K562 (cell line): ENCODE results near the gene INSIG1. TPM values are rescaled to one million over a fixed set of nuclear protein-coding genes. Genes with fewer than 3 reads are reported as not detected.
A peak's percentile ranks its signal among the peaks of the same experiment; 100 is the strongest.

Experiments used
- BDP1 ChIP-seq: IDR thresholded peaks from 3 replicates; pipeline ENCODE4 v1.6.1; 2011; ENCODE audit not compliant: insufficient read length, insufficient read depth
- EP400 ChIP-seq: fragments of 450-650 bp; IDR thresholded peaks from 2 replicates; pipeline ENCODE4 v1.6.1; 2017; ENCODE audit warnings: antibody characterized with exemption, mild to moderate bottlenecking, moderate library complexity
- GATAD2B ChIP-seq: fragments of 450-650 bp; IDR thresholded peaks from 2 replicates; pipeline ENCODE4 v1.6.1; 2017; ENCODE audit warnings: mild to moderate bottlenecking, borderline replicate concordance
- HNRNPL ChIP-seq: fragments of 200-400 bp; formaldehyde crosslinking; IDR thresholded peaks from 2 replicates; pipeline ENCODE4 v1.6.1; 2017; ENCODE audit warnings: low read depth, mild to moderate bottlenecking, low read length
- L3MBTL2 ChIP-seq: fragments of 450-650 bp; IDR thresholded peaks from 2 replicates; pipeline ENCODE4 v1.6.1; 2016; ENCODE audit warnings: mild to moderate bottlenecking, moderate library complexity
- NFATC3 ChIP-seq: fragments of 450-650 bp; IDR thresholded peaks from 2 replicates; pipeline ENCODE4 v1.6.1; 2017; ENCODE audit warnings: mild to moderate bottlenecking
- RBFOX2 ChIP-seq: fragments of 200-400 bp; formaldehyde crosslinking; IDR thresholded peaks from 2 replicates; pipeline ENCODE4 v1.6.1; 2017; ENCODE audit warnings: low read depth, mild to moderate bottlenecking, low read length, moderate library complexity
- TAF1 ChIP-seq: IDR thresholded peaks from 2 replicates; pipeline ENCODE4 v1.6.1; 2011; ENCODE audit warnings: mild to moderate bottlenecking, low read length, moderate library complexity; ENCODE audit not compliant: insufficient read depth, control insufficient read depth, severe bottlenecking; ENCODE audit errors: extremely low read depth
- TEAD1 ChIP-seq, 2 experiments: fragments of 450-650 bp in 1 of 2; sonication (generic) in 1 of 2; formaldehyde crosslinking; IDR thresholded peaks; 2 replicates each; pipeline versions ENCODE4 v1.4.0 to v1.8.0; 2020 to 2022; ENCODE audit warnings: mild to moderate bottlenecking in 2 of 2, missing genetic modification reagents in 1 of 2
- TEAD2 ChIP-seq: fragments of 450-650 bp; IDR thresholded peaks from 2 replicates; pipeline ENCODE4 v1.6.1; 2016; ENCODE audit warnings: missing genetic modification characterization, control low read depth, missing compliant biosample characterization
- ZKSCAN1 ChIP-seq: fragments of 150-350 bp; IDR thresholded peaks from 2 replicates; pipeline ENCODE4 v1.6.1; 2016; ENCODE audit warnings: low read depth, low read length
- ZNF239 ChIP-seq: fragments of 250-450 bp; sonication (Bioruptor Pico); IDR thresholded peaks from 2 replicates; pipeline ENCODE4 v1.4.0; 2020; ENCODE audit warnings: mild to moderate bottlenecking
- ZNF561 ChIP-seq: fragments of 450-650 bp; formaldehyde crosslinking; conservative IDR thresholded peaks from 2 replicates; pipeline ENCODE4 v1.4.0; 2020; ENCODE audit warnings: mild to moderate bottlenecking, moderate library complexity
- ZNF780A ChIP-seq: fragments of 250-450 bp; sonication (Bioruptor Pico); IDR thresholded peaks from 2 replicates; pipeline ENCODE4 v1.5.0; 2021; ENCODE audit warnings: mild to moderate bottlenecking
- polyA plus RNA-seq, 8 experiments: library from polyadenylated mRNA; depleted of rRNA in 4 of 8; stranded (reverse) in 5 of 8; unstranded in 3 of 8; fragments of >200 nt; fragmentation: Nextera tagmentation in 2 of 8; fragmentation: Illumina TruSeq in 1 of 8; extraction: Ambion mirVana in 2 of 8; extraction: Trizol in 1 of 8; gene quantifications; 2 replicates each; pipeline versions ENCODE4 v1.2.1 to v1.2.3, GENCODE V29; 2011 to 2014; ENCODE audit warnings: inconsistent platforms in 1 of 8, missing spikeins in 1 of 8
- total RNA-seq, 7 experiments: library from RNA; depleted of rRNA in 6 of 7; stranded (reverse); fragments of >200 nt in 6 of 7; fragmentation: Illumina TruSeq in 2 of 7; extraction: Trizol in 2 of 7; gene quantifications; 2 replicates each; pipeline versions ENCODE4 v1.2.1 to v1.2.3, GENCODE V29; 2011 to 2021; ENCODE audit warnings: low replicate concordance in 1 of 7
- TF ChIP-seq, protein P1 (sequence below): fragments of 150-350 bp; conservative IDR thresholded peaks from 2 replicates; pipeline ENCODE4 v1.6.1; 2014; ENCODE audit warnings: low read length
- TF ChIP-seq, protein P2 (sequence below): sonication (generic); formaldehyde crosslinking; IDR thresholded peaks from 2 replicates; pipeline ENCODE4 v1.8.0; 2022; ENCODE audit warnings: mild to moderate bottlenecking, low read depth, missing genetic modification reagents
- TF ChIP-seq, protein P3 (sequence below): sonication (generic); formaldehyde crosslinking; IDR thresholded peaks from 2 replicates; pipeline ENCODE4 v1.8.1; 2023; ENCODE audit warnings: missing genetic modification reagents, mild to moderate bottlenecking, borderline replicate concordance

INSIG1 gene
- total and polyA plus RNA-seq, 9 of the 15 experiments (the other 6 are each of a cell fraction or from before 2014, with no cell fraction given): 57.1 to 787 (median 238) TPM

DNA sequence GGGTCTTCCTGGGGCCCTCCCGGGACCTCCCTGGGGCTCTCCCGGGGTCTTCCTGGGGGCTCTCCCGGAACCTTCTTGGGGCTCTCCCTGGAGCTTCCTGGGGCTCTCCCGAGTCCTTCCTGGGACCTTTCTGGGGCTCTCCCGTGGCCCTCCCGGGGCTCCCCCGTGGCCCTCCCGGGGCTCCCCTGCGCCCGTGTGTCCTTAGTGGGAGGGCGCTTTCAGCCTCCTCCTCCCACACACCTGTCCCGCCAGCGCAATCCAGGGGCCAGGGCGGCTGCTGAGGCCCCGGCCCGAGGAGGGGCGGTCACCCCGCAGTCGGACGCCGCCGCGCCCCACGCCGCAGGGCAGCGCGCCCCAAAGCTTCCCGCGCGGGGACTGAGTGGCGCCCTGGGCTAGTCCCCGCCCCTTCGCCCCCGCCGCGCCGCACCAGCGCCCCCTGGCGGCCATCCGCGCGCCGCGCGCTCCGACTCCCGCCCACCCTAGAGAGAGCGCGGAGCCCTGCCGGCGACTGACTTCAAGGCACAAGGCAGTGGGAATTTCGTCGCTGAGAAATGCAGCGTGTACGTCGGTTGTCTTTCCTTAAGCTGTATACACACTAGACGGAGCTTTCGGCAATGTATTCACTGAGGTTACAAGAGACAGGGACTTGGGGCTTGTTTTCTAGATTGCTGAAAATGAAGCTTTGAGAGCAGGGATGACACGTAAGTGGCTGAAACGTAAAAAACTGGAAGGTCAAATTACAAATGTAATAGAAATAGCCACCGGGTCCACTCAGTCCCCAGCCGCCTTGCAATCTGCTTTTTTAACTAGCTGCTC lies 47.1 kb downstream of the INSIG1 start (continued):
- TF ChIP-seq ZKSCAN1 (no peak), ZNF780A (CRISPR knock-in tag) (no peak), HNRNPL (no peak), TEAD1 (CRISPR knock-in tag; IDR thresholded peaks at IDR 0.05) (peak in 1 of 2 experiments; percentile 63; a peak in 1 of 4 replicates), TEAD2 (tag) (no peak), ZNF239 (CRISPR knock-in tag) (no peak), BDP1 (no peak), TAF1 (peak; percentile 12), L3MBTL2 (peak; percentile 85), EP400 (no peak), ZNF561 (CRISPR knock-in tag) (no peak), NFATC3 (no peak), GATAD2B (peak; percentile 98), RBFOX2 (peak; percentile 60)
- TF ChIP-seq, protein P1, sequence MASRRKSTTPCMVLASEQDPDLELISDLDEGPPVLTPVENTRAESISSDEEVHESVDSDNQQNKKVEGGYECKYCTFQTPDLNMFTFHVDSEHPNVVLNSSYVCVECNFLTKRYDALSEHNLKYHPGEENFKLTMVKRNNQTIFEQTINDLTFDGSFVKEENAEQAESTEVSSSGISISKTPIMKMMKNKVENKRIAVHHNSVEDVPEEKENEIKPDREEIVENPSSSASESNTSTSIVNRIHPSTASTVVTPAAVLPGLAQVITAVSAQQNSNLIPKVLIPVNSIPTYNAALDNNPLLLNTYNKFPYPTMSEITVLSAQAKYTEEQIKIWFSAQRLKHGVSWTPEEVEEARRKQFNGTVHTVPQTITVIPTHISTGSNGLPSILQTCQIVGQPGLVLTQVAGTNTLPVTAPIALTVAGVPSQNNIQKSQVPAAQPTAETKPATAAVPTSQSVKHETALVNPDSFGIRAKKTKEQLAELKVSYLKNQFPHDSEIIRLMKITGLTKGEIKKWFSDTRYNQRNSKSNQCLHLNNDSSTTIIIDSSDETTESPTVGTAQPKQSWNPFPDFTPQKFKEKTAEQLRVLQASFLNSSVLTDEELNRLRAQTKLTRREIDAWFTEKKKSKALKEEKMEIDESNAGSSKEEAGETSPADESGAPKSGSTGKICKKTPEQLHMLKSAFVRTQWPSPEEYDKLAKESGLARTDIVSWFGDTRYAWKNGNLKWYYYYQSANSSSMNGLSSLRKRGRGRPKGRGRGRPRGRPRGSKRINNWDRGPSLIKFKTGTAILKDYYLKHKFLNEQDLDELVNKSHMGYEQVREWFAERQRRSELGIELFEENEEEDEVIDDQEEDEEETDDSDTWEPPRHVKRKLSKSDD: 0 out of 2 replicates have a peak, but pooled peaks have one; percentile 52
- TF ChIP-seq, protein P2, sequence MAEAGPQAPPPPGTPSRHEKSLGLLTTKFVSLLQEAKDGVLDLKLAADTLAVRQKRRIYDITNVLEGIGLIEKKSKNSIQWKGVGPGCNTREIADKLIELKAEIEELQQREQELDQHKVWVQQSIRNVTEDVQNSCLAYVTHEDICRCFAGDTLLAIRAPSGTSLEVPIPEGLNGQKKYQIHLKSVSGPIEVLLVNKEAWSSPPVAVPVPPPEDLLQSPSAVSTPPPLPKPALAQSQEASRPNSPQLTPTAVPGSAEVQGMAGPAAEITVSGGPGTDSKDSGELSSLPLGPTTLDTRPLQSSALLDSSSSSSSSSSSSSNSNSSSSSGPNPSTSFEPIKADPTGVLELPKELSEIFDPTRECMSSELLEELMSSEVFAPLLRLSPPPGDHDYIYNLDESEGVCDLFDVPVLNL (CRISPR knock-in tag): 0 out of 2 replicates have a peak, but pooled peaks have one; percentile 42
- TF ChIP-seq, protein P3, sequence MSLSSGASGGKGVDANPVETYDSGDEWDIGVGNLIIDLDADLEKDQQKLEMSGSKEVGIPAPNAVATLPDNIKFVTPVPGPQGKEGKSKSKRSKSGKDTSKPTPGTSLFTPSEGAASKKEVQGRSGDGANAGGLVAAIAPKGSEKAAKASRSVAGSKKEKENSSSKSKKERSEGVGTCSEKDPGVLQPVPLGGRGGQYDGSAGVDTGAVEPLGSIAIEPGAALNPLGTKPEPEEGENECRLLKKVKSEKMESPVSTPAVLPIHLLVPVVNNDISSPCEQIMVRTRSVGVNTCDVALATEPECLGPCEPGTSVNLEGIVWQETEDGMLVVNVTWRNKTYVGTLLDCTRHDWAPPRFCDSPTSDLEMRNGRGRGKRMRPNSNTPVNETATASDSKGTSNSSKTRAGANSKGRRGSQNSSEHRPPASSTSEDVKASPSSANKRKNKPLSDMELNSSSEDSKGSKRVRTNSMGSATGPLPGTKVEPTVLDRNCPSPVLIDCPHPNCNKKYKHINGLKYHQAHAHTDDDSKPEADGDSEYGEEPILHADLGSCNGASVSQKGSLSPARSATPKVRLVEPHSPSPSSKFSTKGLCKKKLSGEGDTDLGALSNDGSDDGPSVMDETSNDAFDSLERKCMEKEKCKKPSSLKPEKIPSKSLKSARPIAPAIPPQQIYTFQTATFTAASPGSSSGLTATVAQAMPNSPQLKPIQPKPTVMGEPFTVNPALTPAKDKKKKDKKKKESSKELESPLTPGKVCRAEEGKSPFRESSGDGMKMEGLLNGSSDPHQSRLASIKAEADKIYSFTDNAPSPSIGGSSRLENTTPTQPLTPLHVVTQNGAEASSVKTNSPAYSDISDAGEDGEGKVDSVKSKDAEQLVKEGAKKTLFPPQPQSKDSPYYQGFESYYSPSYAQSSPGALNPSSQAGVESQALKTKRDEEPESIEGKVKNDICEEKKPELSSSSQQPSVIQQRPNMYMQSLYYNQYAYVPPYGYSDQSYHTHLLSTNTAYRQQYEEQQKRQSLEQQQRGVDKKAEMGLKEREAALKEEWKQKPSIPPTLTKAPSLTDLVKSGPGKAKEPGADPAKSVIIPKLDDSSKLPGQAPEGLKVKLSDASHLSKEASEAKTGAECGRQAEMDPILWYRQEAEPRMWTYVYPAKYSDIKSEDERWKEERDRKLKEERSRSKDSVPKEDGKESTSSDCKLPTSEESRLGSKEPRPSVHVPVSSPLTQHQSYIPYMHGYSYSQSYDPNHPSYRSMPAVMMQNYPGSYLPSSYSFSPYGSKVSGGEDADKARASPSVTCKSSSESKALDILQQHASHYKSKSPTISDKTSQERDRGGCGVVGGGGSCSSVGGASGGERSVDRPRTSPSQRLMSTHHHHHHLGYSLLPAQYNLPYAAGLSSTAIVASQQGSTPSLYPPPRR: no peak
